Stimulated activated CD4-positive, alpha-beta T cell treated with anti-CD3 and anti-CD28 coated beads, Interleukin-12 subunit alpha, Interleukin-12 subunit beta, amount 100 ng/mL, for 48 hours (primary cell): Measurements from ENCODE around the gene DSP.

Source experiments
- DNase-seq, 3 donors: peaks; one replicate each; pipeline ENCODE4 v3.0.0-alpha.2; 2020; ENCODE audit warnings: low read depth in 2 of 3, low spot score in 1 of 3

DSP gene, protein sequence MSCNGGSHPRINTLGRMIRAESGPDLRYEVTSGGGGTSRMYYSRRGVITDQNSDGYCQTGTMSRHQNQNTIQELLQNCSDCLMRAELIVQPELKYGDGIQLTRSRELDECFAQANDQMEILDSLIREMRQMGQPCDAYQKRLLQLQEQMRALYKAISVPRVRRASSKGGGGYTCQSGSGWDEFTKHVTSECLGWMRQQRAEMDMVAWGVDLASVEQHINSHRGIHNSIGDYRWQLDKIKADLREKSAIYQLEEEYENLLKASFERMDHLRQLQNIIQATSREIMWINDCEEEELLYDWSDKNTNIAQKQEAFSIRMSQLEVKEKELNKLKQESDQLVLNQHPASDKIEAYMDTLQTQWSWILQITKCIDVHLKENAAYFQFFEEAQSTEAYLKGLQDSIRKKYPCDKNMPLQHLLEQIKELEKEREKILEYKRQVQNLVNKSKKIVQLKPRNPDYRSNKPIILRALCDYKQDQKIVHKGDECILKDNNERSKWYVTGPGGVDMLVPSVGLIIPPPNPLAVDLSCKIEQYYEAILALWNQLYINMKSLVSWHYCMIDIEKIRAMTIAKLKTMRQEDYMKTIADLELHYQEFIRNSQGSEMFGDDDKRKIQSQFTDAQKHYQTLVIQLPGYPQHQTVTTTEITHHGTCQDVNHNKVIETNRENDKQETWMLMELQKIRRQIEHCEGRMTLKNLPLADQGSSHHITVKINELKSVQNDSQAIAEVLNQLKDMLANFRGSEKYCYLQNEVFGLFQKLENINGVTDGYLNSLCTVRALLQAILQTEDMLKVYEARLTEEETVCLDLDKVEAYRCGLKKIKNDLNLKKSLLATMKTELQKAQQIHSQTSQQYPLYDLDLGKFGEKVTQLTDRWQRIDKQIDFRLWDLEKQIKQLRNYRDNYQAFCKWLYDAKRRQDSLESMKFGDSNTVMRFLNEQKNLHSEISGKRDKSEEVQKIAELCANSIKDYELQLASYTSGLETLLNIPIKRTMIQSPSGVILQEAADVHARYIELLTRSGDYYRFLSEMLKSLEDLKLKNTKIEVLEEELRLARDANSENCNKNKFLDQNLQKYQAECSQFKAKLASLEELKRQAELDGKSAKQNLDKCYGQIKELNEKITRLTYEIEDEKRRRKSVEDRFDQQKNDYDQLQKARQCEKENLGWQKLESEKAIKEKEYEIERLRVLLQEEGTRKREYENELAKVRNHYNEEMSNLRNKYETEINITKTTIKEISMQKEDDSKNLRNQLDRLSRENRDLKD (N-terminal part only)

GRCh38 chr6:7541175-7542064 lies at the start of gene DSP:
Gene DSP, plus strand, starts transcription at chr6:7541671. Its CDS starts 245 bp downstream, at chr6:7541916.
- no peak for DNase-seq

- no peak for DNase-seq
These were observed 47.6 kb upstream of the DSP start for GRCh38 chr6:7493866-7494265.

DNA sequence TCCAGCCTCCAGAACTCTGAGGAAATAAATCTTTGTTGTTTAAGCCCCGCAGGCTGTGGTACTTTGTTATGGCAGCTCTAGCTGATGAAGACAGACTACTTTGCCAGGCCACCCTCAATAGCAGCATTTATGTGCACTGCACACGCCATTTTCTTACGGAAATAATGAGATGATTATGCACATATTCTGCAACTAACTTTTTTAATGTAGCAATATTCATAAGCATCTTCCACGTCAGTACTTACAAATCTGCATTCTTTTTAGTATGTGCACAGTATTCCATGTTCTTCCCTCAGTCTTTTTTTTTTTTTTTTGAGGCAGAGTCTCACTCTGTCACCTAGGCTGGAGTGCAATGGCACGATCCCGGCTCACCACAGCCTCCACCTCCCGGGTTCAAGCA lies 46.8 kb upstream of the DSP start:
- no peak for DNase-seq

- DNase-seq: no peak
These were observed 45.1 kb upstream of the DSP start for GRCh38 chr6:7496266-7496875.

DNA sequence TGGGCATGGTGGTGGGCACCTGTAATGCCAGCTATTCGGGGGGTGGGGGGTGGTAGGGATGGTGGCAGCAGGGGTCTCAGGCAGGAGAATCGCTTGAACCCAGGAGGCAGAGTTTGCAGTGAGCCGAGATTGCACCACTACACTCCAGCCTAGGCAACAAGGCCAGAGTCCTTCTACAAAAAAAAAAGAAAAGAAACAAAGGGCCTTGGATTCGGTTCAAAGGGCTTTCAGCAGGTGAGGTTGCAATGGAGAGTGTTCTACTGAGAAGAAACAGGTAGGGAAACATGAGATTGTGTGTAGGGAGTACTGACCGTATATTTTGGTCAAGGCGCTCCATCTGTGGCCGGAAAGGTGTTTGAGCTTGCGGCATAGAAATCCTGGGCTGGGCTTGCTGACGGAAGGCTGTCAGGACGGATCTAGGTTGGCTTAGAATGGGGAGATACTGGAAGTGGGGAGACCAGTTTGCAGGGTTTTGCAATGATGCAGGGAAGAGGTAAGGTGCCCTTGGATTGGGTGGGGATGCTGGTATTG lies 40.7 kb upstream of the DSP start:
- DNase-seq: no peak

DNA sequence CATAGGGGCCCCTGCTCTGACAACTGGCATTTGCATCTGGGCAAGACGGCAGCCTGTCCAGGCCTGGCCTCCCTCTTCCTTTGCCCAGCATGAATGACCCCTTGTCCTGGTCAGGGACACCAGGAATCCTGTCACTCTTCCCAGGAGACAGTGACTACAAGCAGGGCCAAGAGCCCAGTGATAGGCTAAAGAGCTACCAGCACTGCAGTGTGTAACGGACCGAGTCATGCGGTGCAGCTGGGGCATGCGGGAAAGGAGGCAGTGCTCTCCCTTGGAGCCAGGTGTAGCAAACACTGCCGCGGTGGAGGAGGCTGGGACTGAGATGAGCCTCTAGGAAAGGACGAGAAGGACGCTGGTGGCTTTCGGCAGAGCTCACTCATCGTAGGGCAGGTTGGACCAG lies 38.7 kb upstream of the DSP start:
- DNase-seq: no peak

GRCh38 chr6:7504041-7504440 lies 37.4 kb upstream of the DSP start:
- DNase-seq: no peak

DNA sequence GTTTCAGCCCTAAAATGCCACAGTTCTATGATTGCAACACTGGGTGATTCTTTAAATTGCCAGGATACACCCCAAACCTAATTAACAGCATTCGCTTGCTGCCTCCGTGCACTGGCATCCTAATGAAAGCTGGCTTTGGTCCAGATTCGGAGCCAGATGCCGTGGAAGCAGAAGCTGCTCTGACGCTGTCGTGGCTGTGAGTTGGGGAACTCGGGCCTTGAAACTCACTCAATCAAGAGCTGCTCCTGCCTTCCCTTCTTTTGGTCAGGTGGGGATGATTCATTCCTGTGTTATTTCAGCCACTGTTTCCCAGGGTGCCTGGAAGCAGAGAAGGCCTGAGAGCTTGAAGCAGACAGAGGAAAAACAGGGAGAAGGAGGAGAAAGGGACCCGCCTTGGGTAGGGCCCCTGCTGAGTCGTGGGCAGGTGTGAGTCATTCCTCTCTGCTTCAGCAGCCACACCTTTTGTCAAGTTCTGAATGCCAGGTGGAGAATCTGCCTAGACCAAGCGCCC lies 36.2 kb upstream of the DSP start:
- DNase-seq: no peak

- no peak for DNase-seq
These were observed 33.9 kb upstream of the DSP start for GRCh38 chr6:7507600-7507999.

DNA sequence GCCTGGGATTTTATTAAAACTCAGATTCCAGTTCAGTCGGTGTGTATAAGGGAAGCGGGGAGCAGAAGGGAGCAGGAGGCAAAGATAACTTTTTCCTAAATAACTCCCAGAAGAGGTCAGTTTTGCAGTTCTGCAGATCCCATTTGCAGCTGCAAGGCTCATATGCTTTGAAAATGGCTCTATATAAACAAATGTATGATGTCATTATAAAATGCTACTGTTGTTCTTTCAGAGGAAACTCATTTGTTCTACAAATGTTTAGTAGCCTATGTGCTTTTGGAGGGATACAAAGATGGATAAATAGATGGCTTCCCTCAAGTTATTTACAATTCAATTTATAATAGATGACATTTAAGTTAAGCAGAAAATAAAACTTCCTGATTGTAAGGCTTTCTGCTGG lies 29.2 kb upstream of the DSP start:
- DNase-seq: no peak

DNA sequence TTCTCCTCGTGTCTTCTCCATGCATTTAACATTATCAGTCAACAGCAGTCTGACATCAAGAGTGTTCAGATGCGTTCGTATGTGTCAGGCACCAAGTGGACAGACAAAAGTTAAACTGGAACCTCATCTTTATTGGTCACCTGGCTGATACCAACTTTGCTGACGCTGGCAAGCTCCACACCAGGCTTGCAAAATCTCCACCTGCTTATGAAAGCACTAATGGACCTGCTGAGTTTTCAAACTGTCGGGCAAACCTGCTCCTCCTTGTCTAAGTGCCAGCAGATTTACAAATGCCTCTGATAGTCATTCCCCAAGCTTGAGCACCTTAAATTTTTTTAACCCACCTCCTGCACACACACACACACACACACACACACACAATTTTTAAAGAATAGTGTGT lies 27.9 kb upstream of the DSP start:
- DNase-seq: no peak

DNA sequence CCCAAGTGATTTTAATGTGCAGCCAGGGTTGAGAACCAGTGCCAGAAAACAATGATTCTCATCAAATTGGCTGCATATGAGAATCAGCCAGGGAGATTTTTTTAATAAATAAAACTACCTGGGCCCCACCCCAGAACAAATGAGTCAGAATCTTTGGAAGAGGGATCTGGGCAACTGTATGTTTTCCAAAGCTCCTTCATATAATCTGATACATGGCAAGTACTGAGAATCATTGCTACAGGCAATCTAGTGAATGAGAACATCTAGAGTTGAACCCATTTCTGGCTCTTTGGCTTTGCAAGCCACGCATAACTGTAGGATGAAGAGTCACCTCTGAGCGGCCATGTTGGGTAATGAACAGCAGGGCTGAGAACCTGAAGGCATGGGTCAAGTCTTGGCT lies 26.1 kb upstream of the DSP start:
- no peak for DNase-seq

- DNase-seq: no peak
These were observed 22.6 kb upstream of the DSP start for GRCh38 chr6:7518877-7519276.

DNA sequence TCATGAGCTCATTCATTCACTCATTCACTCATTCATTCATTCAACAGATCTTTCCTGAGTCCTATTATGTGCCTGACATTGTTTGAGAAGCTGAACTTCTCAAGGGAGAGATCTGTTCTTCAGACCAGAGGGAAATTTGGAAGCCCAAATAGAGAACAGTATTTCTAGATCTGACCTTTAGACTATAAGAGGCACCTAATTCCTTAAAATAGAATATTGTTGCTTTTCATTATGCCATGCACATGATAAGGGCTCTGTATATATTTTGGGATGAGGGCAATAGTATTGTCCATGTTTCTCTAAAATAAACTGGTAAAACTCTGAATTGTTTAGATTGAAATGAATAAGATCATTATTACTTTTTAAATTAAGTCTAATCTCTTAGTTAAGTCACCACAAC lies 18.6 kb upstream of the DSP start:
- DNase-seq: no peak

- no peak for DNase-seq
These were observed 17.5 kb upstream of the DSP start for GRCh38 chr6:7523922-7524321.

DNA sequence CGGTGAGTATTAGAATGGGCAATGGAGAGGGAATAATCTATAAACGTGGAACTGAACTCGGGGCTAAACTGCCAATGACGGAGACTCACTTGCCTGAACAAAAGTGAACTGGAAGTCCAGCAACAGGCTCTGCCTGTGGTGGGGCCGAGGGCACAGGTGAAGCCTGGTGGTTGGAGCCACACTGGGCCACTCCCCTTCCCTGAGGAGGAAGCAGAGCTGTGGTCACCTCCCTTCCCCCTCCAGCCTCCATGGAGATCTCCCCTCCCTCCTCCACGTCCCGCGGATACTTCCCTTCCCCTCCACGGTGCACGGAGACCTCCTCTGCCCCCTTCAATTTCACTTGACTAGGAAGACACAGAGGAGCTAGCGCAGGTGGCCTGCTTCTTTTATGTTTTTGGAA lies 14.7 kb upstream of the DSP start:
- DNase-seq: no peak

- DNase-seq: no peak
These were observed 12.9 kb upstream of the DSP start for GRCh38 chr6:7528565-7528964.

DNA sequence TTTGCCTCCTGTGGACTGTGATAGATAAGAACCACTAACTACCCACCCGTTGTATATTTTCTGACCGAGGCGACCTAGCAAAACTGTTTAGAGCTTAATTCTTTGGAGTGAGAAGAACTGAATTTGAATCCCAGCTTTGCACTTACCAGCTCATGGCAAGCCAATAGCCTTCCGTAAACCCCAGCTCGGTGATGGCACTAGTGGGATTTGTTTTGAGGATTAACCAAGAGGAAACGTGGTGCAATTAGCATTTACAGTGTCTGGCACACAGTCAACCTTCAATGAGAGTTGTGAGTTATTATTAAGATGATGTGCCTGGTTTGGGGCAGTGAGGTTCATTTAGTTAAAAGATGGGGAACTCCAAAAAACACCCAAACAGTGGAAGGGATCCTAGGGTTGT lies 12.3 kb upstream of the DSP start:
- DNase-seq: no peak

DNA sequence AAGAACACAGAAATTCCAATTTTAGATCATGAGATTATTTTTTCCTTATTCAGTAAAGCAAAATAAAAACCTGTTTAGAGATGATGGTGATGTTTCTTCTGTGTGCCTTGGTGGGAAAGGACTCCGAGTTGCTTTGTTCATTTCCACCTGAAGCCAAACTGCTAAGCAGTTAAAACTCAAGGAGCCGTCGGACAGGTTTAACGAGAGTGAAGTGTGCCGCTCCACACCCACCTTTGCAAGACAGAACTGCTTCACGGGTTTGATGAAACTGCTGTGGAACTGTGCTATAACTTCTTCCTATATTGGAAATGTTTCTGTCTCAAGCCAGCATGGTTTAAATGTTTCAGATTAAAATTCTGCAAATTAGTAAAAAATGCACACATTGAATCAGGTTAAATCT lies 9.2 kb upstream of the DSP start:
- no peak for DNase-seq

DNA sequence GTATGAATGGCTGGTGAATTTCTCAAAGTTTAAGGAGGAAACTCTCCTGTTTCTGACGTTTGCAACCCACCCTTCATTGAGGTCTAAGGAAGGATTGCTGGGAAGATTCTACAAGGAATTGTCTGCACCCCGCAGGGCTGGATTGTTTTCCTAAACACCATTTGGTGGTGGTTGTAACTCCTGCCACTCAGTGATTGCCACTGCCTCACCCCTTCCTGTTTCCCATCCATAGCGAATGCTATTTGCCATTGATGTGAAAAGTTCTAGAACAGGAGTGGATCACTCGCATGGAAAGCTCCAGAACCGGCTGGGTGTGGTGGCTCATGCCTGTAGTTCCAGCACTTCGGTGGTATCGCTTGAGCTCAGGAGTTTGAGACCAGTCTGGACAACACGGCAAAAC lies 8.7 kb upstream of the DSP start:
- DNase-seq: no peak
